Stomach (tissue), 9 donors: ENCODE measurements around the gene TUBB2B. TPM values are rescaled to one million over a fixed set of nuclear protein-coding genes. Genes with fewer than 3 reads are reported as not detected.
"Not testable (repeated sequence)": the region's sequence is repeated elsewhere in the genome, so short reads cannot be mapped to it uniquely, and the experiment has no call there.

Source experiments
- DNase-seq, 2 donors: peaks; one replicate each; pipeline versions ENCODE4 v3.0.0 to v3.0.0-alpha.2; 2013 to 2019
- H3K27ac ChIP-seq, 5 donors: fragments of 200-600 bp in 4 of 5; sonication (generic) in 4 of 5; one replicate each; pipeline ENCODE4 v1.5.1; 2013 to 2019; ENCODE audit warnings: mild to moderate bottlenecking in 1 of 5, moderate library complexity in 1 of 5
- H3K27me3 ChIP-seq, 3 donors: fragments of 200-600 bp; sonication (generic); one replicate each; pipeline ENCODE4 v1.5.1; 2017 to 2019; ENCODE audit warnings: mixed run types in 1 of 3
- H3K36me3 ChIP-seq, 4 donors: fragments of 200-600 bp; sonication (generic); 1 replicate in 3 of 4; 2 replicates in 1 of 4; pipeline ENCODE4 v1.5.1; 2016 to 2019
- H3K4me1 ChIP-seq, 4 donors: fragments of 200-600 bp; sonication (generic); one replicate each; pipeline ENCODE4 v1.5.1; 2016 to 2019
- H3K4me3 ChIP-seq, 4 donors: fragments of 200-600 bp; sonication (generic) in 3 of 4; one replicate each; pipeline ENCODE4 v1.5.1; 2016 to 2019; ENCODE audit warnings: mild to moderate bottlenecking in 1 of 4
- H3K9me3 ChIP-seq, 4 donors: fragments of 200-600 bp; sonication (generic); one replicate each; pipeline ENCODE4 v1.5.1; 2016 to 2019
- CTCF ChIP-seq, 7 experiments: fragments of 450-650 bp in 4 of 7; fragments of 200-600 bp in 3 of 7; sonication (generic) in 3 of 7; IDR thresholded peaks; one replicate each; pipeline ENCODE4 v1.5.1; 2016 to 2019; ENCODE audit warnings: antibody characterized with exemption in 7 of 7, control low read depth in 2 of 7, mild to moderate bottlenecking in 1 of 7
- EP300 ChIP-seq: sonication (generic); formaldehyde crosslinking; IDR thresholded peaks from one replicate; pipeline ENCODE4 v1.6.1; 2017; ENCODE audit warnings: antibody characterized with exemption
- POLR2A ChIP-seq, 4 donors: fragments of 450-650 bp; IDR thresholded peaks; one replicate each; pipeline ENCODE4 v1.6.1; 2016; ENCODE audit warnings: antibody characterized with exemption in 4 of 4, control low read depth in 2 of 4, mild to moderate bottlenecking in 1 of 4, moderate library complexity in 1 of 4
- POLR2AphosphoS5 ChIP-seq, 3 donors: sonication (generic); formaldehyde crosslinking; IDR thresholded peaks; one replicate each; pipeline ENCODE4 v1.6.1; 2016; ENCODE audit warnings: antibody characterized with exemption in 3 of 3
- WGBS, 5 donors: extraction: QIAGEN DNeasy Blood & Tissue Kit in 3 of 5; methylation state at CpG; one replicate each; pipeline versions ENCODE4 v1.1.5 to v1.1.7; 2013 to 2018; 5-methylcytosine and 5-hydroxymethylcytosine counted together
- intact Hi-C: fragments of 100-400 bp; cut with DNase I; formaldehyde crosslinking; loops from one replicate; pipeline ENCODE4 v1.15.1; 2023; ENCODE audit warnings: low total_unique reads
- polyA plus RNA-seq, 3 donors: library from polyadenylated mRNA; stranded (reverse); fragments of 200-250 nt; gene quantifications; one replicate each; pipeline ENCODE4 v1.2.3, GENCODE V29; 2013
- total RNA-seq, 5 donors: library from RNA; depleted of rRNA; stranded (reverse); fragments of >200 nt; gene quantifications; one replicate each; pipeline versions ENCODE4 v1.1.0 to v1.2.3, GENCODE V29; 2014 to 2016
- donor health status: healthy with polysubstance abuse.
- donor health status: Bipolar disorder and iron deficiency.
- donor health status: healthy.

The TUBB2B gene
- total and polyA plus RNA-seq, 8 donors: 1.4 to 31.4 (median 4.4) TPM; not detected in 2

- intact Hi-C loops: no loop called here
These were observed 15.3 kb upstream of the TUBB2B start for GRCh38 chr6:3242768-3243167.

GRCh38 chr6:3241745-3242144 is 14.3 kb upstream of the TUBB2B start:
- H3K36me3 ChIP-seq, H3K4me3 ChIP-seq, DNase-seq, H3K27ac ChIP-seq, H3K4me1 ChIP-seq, H3K9me3 ChIP-seq, intact Hi-C loops: not testable (repeated sequence)
- peaks cover 0 to 20% (median 0%) of the 10 kb centered on the region in 3 donors for H3K27me3 ChIP-seq
- 94 to 96% (median 94%) methylated on average over 4 of the region's 4 CpGs for whole genome bisulfite sequencing, 5 donors

More at GRCh38 chr6:3242768-3243167, 15.3 kb upstream of the TUBB2B start:
- no peak for TF ChIP-seq POLR2A (IDR thresholded peaks at IDR 0.05)
- TF ChIP-seq POLR2AphosphoS5 (IDR thresholded peaks at IDR 0.05): no peak
- no peak for TF ChIP-seq CTCF (IDR thresholded peaks at IDR 0.05)
- no peak for TF ChIP-seq EP300
- Histone ChIP-seq H3K27ac (no peak overlapping the region), H3K4me1 (peaks cover 5 to 9% (median 6%) of the 10 kb centered on the region in 4 donors), H3K4me3 (no peak overlapping the region), H3K27me3 (peaks cover 0 to 17% (median 0%) of the 10 kb centered on the region in 3 donors), H3K36me3 (no peaks in the 10 kb centered on the region), H3K9me3 (no peaks in the 10 kb centered on the region)
- WGBS, 5 donors: 89 to 95% (median 92%) methylated on average over 4 of the region's 4 CpGs
- DNase-seq: no peak

- no peak for DNase-seq
- no peak for TF ChIP-seq EP300
- no peak for TF ChIP-seq POLR2AphosphoS5 (IDR thresholded peaks at IDR 0.05)
- TF ChIP-seq CTCF (IDR thresholded peaks at IDR 0.05): no peak
- TF ChIP-seq POLR2A (IDR thresholded peaks at IDR 0.05): no peak
- intact Hi-C loops: no loop called here
- Histone ChIP-seq H3K27ac (no peak overlapping the region), H3K36me3 (no peaks in the 10 kb centered on the region), H3K4me1 (no peaks in the 10 kb centered on the region), H3K4me3 (no peak overlapping the region), H3K9me3 (no peaks in the 10 kb centered on the region), H3K27me3 (peaks cover 0 to 26% (median under 1%) of the 10 kb centered on the region in 3 donors)
- 73 to 89% (median 83%) methylated on average over 7 of the region's 7 CpGs for WGBS, 5 donors
These were observed 13.1 kb upstream of the TUBB2B start for GRCh38 chr6:3240595-3240994.

GRCh38 chr6:3239110-3239830 is 11.8 kb upstream of the TUBB2B start:
- DNase-seq: no peak
- Histone ChIP-seq H3K9me3 (no peaks in the 10 kb centered on the region), H3K36me3 (no peaks in the 10 kb centered on the region), H3K27ac (no peak overlapping the region), H3K4me3 (no peak overlapping the region), H3K4me1 (no peaks in the 10 kb centered on the region), H3K27me3 (peaks cover 0 to 40% (median 10%) of the 10 kb centered on the region in 3 donors)
- intact Hi-C loops: no loop called here
- WGBS, 5 donors: 74 to 77% (median 76%) methylated on average over 12 to 13 of the region's 13 CpGs
- no peak for TF ChIP-seq CTCF (IDR thresholded peaks at IDR 0.05)
- no peak for TF ChIP-seq POLR2A (IDR thresholded peaks at IDR 0.05)
- no peak for TF ChIP-seq EP300
- no peak for TF ChIP-seq POLR2AphosphoS5 (IDR thresholded peaks at IDR 0.05)
